ENCODE results near the gene VDAC1.

DNA sequence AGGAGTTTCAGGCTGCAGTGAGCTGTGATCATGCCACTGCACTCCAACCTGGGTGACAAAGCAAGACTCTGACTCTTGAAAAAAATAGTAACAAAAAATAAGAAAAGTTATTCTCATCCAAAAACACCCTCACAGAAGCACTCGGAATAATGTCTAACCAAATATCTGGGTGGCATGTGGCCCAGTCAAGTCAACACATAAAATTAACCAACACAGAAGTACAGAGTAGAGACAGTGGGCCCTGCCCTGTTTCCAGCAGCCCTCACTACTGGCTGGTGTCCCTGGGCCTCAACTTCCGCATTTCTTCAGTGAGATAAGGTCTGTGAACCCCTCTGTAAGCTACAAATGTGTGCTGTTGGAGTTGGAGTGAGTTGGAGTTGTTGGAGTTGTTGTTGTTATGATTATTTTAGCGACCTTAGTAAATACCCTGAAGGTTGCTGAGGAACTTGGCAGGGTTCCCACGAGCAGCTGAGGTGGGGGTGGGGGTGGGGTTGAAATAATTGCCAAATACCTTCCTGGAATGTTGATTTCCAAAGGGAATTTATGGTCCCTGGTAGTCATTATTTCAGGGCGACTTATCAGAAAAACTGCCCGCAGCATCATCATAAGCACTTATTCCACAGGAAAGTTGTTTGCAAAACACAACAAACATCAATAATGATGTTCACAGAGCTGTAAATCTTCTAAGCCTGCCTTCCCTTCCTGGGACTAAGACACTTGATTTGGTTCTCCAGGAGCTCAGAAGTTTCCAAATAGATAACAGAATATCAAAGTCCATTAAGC lies 66.5 kb downstream of the VDAC1 start:
- TF ChIP-seq, protein P1, sequence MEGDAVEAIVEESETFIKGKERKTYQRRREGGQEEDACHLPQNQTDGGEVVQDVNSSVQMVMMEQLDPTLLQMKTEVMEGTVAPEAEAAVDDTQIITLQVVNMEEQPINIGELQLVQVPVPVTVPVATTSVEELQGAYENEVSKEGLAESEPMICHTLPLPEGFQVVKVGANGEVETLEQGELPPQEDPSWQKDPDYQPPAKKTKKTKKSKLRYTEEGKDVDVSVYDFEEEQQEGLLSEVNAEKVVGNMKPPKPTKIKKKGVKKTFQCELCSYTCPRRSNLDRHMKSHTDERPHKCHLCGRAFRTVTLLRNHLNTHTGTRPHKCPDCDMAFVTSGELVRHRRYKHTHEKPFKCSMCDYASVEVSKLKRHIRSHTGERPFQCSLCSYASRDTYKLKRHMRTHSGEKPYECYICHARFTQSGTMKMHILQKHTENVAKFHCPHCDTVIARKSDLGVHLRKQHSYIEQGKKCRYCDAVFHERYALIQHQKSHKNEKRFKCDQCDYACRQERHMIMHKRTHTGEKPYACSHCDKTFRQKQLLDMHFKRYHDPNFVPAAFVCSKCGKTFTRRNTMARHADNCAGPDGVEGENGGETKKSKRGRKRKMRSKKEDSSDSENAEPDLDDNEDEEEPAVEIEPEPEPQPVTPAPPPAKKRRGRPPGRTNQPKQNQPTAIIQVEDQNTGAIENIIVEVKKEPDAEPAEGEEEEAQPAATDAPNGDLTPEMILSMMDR (conservative IDR thresholded peaks at IDR 0.05 in 1 of 2, IDR thresholded peaks at IDR 0.05 in 1 of 2; ENCODE audit: low read depth in 1 of 2, low read length in 2 of 2) = no peak
- TF ChIP-seq EZH2 (IDR thresholded peaks at IDR 0.05; ENCODE audit: low read length, missing control alignments) = no peak

Data from fibroblast of lung (primary cell).